Loucy (cell line): Measurements from ENCODE around the gene DAB1.

Source experiments
- H2AFZ ChIP-seq: fragments of 200-600 bp; sonication (generic); 2 replicates; pipeline ENCODE4 v1.6.0; 2016; ENCODE audit warnings: antibody characterized with exemption, mild to moderate bottlenecking, low read length, moderate library complexity
- H3F3A ChIP-seq: fragments of 200-600 bp; 2 replicates; pipeline ENCODE4 v1.6.0; 2016; ENCODE audit warnings: antibody characterized with exemption, low read depth, mild to moderate bottlenecking
- H3K27me3 ChIP-seq: fragments of 200-600 bp; sonication (generic); 2 replicates; pipeline ENCODE4 v1.6.1; 2014; ENCODE audit warnings: low read length, mild to moderate bottlenecking; ENCODE audit not compliant: insufficient read depth, poor library complexity, severe bottlenecking
- H3K36me3 ChIP-seq: fragments of 200-600 bp; sonication (generic); 2 replicates; pipeline ENCODE4 v1.6.1; 2016; ENCODE audit warnings: low read length; ENCODE audit not compliant: insufficient read depth
- H3K4me1 ChIP-seq: fragments of 200-600 bp; sonication (generic); 2 replicates; pipeline ENCODE4 v1.5.1; 2014; ENCODE audit warnings: low read length, mild to moderate bottlenecking; ENCODE audit not compliant: insufficient read depth, poor library complexity, severe bottlenecking
- H3K4me2 ChIP-seq: fragments of 200-600 bp; sonication (generic); 2 replicates; pipeline ENCODE4 v1.6.0; 2014; ENCODE audit warnings: antibody characterized with exemption, low read length, low read depth, mild to moderate bottlenecking; ENCODE audit not compliant: poor library complexity, severe bottlenecking
- H3K4me3 ChIP-seq: fragments of 200-600 bp; sonication (generic); 2 replicates; pipeline ENCODE4 v1.5.1; 2014; ENCODE audit warnings: low read length, mild to moderate bottlenecking, mixed read lengths; ENCODE audit not compliant: poor library complexity, severe bottlenecking
- H3K79me2 ChIP-seq: fragments of 200-600 bp; sonication (generic); 2 replicates; pipeline ENCODE4 v1.6.1; 2014; ENCODE audit warnings: low read length; ENCODE audit not compliant: insufficient read depth
- H3K9ac ChIP-seq: fragments of 200-600 bp; sonication (generic); 2 replicates; pipeline ENCODE4 v1.6.0; 2014; ENCODE audit warnings: mild to moderate bottlenecking, low read depth, low read length, moderate library complexity; ENCODE audit not compliant: poor library complexity, severe bottlenecking
- H3K9me2 ChIP-seq: fragments of 200-600 bp; sonication (generic); replicated peaks from 2 replicates; pipeline ENCODE4 v1.6.1; 2016; ENCODE audit warnings: low read depth, low read length, mixed read lengths
- H3K9me3 ChIP-seq: fragments of 200-600 bp; sonication (generic); 2 replicates; pipeline ENCODE4 v1.6.1; 2014; ENCODE audit warnings: mild to moderate bottlenecking, antibody characterized with exemption, low read length, low read depth; ENCODE audit not compliant: insufficient read depth
- H4K20me1 ChIP-seq: fragments of 200-600 bp; sonication (generic); 2 replicates; pipeline ENCODE4 v1.6.0; 2014; ENCODE audit warnings: antibody characterized with exemption, low read length, mild to moderate bottlenecking; ENCODE audit not compliant: insufficient read depth, poor library complexity, severe bottlenecking
- CTCF ChIP-seq: fragments of 200-600 bp; sonication (generic); conservative IDR thresholded peaks from 2 replicates; pipeline ENCODE4 v1.5.1; 2014; ENCODE audit warnings: mild to moderate bottlenecking, antibody characterized with exemption, low read length
- EZH2phosphoT487 ChIP-seq: fragments of 200-600 bp; IDR thresholded peaks from 2 replicates; pipeline ENCODE4 v1.6.1; 2018; ENCODE audit warnings: antibody characterized with exemption, mild to moderate bottlenecking, moderate library complexity, borderline replicate concordance

The DAB1 gene

DNA sequence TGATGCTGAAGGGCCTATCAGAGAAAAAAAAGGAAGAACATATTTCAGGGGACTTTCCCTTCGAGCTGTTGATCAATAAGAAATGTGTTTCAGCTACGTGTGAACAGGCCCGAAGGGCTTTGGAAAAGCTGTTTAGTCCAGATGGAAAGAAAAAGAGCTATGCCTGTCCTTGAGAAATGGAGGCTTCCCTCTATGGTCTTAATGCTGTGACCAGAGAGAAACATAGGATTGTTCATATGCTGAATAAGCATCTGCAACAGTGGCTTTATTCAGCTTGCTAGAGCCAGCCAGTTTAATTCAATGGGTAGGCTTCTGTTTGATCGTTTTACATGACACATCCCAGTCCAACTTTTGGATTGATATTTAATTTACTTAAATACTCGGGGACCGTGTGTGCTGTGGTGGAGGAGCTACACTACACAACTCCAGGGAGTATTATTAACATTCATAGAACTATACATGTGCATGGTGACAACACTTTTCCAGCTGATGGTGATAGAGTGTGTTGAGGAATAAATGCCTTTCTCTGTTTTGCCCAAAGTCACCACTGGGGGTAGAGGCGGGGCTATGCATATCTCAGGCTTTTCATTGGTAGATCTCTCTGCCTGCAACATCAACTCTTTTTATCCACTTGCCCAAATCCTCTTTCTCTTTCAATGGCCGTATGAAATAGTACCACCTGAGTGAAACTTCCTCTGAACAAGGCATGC lies 351.3 kb downstream of the DAB1 start:
- no peak overlapping the region for H2AFZ ChIP-seq
- no peaks in the 10 kb centered on the region for H3K27me3 ChIP-seq
- no peaks in the 10 kb centered on the region for H4K20me1 ChIP-seq
- no peaks in the 10 kb centered on the region for H3K4me1 ChIP-seq
- no peak overlapping the region for H3K9ac ChIP-seq
- TF ChIP-seq CTCF (peak; percentile 29), EZH2phosphoT487 (no peak)
- H3K79me2 ChIP-seq, result no peaks in the 10 kb centered on the region
- no peaks in the 10 kb centered on the region for H3K9me3 ChIP-seq
- H3K4me2 ChIP-seq, result no peak overlapping the region
- H3K4me3 ChIP-seq, result no peak overlapping the region
- no peaks in the 10 kb centered on the region for H3F3A ChIP-seq
- no peaks in the 10 kb centered on the region for H3K36me3 ChIP-seq
- no peaks in the 10 kb centered on the region for H3K9me2 ChIP-seq

GRCh38 chr1:57067863-57068262 lies 356.0 kb downstream of the DAB1 start:
- Histone ChIP-seq H3K4me3 (no peak overlapping the region), H3K79me2 (no peaks in the 10 kb centered on the region), H3F3A (no peaks in the 10 kb centered on the region), H3K9ac (no peak overlapping the region), H3K27me3 (no peaks in the 10 kb centered on the region), H3K36me3 (no peaks in the 10 kb centered on the region), H3K9me3 (no peaks in the 10 kb centered on the region), H3K4me1 (no peaks in the 10 kb centered on the region), H2AFZ (no peak overlapping the region), H3K4me2 (no peak overlapping the region), H3K9me2 (no peaks in the 10 kb centered on the region), H4K20me1 (no peaks in the 10 kb centered on the region)
- TF ChIP-seq EZH2phosphoT487 (no peak), CTCF (no peak)

- H3K9me3 ChIP-seq, result no peaks in the 10 kb centered on the region
- H3K36me3 ChIP-seq, result no peaks in the 10 kb centered on the region
- H3K4me3 ChIP-seq, result no peak overlapping the region
- no peak overlapping the region for H3K9ac ChIP-seq
- no peaks in the 10 kb centered on the region for H3K4me1 ChIP-seq
- H2AFZ ChIP-seq, result no peak overlapping the region
- no peaks in the 10 kb centered on the region for H3K9me2 ChIP-seq
- H3K27me3 ChIP-seq, result no peaks in the 10 kb centered on the region
- H3F3A ChIP-seq, result no peaks in the 10 kb centered on the region
- H4K20me1 ChIP-seq, result no peaks in the 10 kb centered on the region
- TF ChIP-seq EZH2phosphoT487 (no peak), CTCF (no peak)
- no peak overlapping the region for H3K4me2 ChIP-seq
- no peaks in the 10 kb centered on the region for H3K79me2 ChIP-seq
Observed at GRCh38 chr1:57066980-57067610, 356.8 kb downstream of the DAB1 start.
